DOHH2 (cell line): ENCODE measurements around the gene KCNJ14.

Experiments
- H3F3A ChIP-seq: fragments of 200-600 bp; sonication (generic), shearing (Covaris generic); 2 replicates; pipeline ENCODE4 v1.6.0; 2016; ENCODE audit warnings: antibody characterized with exemption, mild to moderate bottlenecking; ENCODE audit not compliant: control insufficient read depth, insufficient read depth
- H3K27ac ChIP-seq: fragments of 200-600 bp; sonication (generic); 2 replicates; pipeline ENCODE4 v1.5.1; 2014; ENCODE audit warnings: low read depth, mild to moderate bottlenecking, low read length, moderate library complexity
- H3K27me3 ChIP-seq: fragments of 200-600 bp; sonication (generic); 2 replicates; pipeline ENCODE4 v1.6.1; 2014; ENCODE audit warnings: mild to moderate bottlenecking, low read length, mixed read lengths; ENCODE audit not compliant: control insufficient read depth
- H3K36me3 ChIP-seq: fragments of 200-600 bp; sonication (generic); 2 replicates; pipeline ENCODE4 v1.6.1; 2014; ENCODE audit warnings: mild to moderate bottlenecking, low read length, moderate library complexity, mixed read lengths; ENCODE audit not compliant: control insufficient read depth
- H3K4me1 ChIP-seq: fragments of 200-600 bp; sonication (generic); 2 replicates; pipeline ENCODE4 v1.6.1; 2014; ENCODE audit warnings: mild to moderate bottlenecking, low read length, mixed read lengths; ENCODE audit not compliant: control insufficient read depth
- H3K4me2 ChIP-seq: fragments of 200-600 bp; sonication (generic); 2 replicates; pipeline ENCODE4 v1.6.0; 2014; ENCODE audit warnings: mild to moderate bottlenecking, low read length, moderate library complexity
- H3K4me3 ChIP-seq: fragments of 200-600 bp; sonication (generic); 2 replicates; pipeline ENCODE4 v1.5.1; 2014; ENCODE audit warnings: mild to moderate bottlenecking, low read length, mixed read lengths
- H3K79me2 ChIP-seq: fragments of 200-600 bp; sonication (generic); 2 replicates; pipeline ENCODE4 v1.6.1; 2014; ENCODE audit warnings: mild to moderate bottlenecking, low read length, mixed read lengths; ENCODE audit not compliant: control insufficient read depth
- H3K9me2 ChIP-seq: fragments of 200-600 bp; sonication (generic); replicated peaks from 2 replicates; pipeline ENCODE4 v1.6.1; 2014; ENCODE audit warnings: mild to moderate bottlenecking, low read length, mixed read lengths; ENCODE audit not compliant: control insufficient read depth
- H3K9me3 ChIP-seq: fragments of 200-600 bp; sonication (generic); 2 replicates; pipeline ENCODE4 v1.6.1; 2014; ENCODE audit warnings: antibody characterized with exemption, low read length, mixed read lengths; ENCODE audit not compliant: control insufficient read depth, insufficient read depth
- H4K20me1 ChIP-seq: fragments of 200-600 bp; sonication (generic); 2 replicates; pipeline ENCODE4 v1.6.0; 2014; ENCODE audit warnings: low read depth, mild to moderate bottlenecking, antibody characterized with exemption, low read length, moderate library complexity; ENCODE audit not compliant: control insufficient read depth, insufficient read depth
- EZH2phosphoT487 ChIP-seq: fragments of 200-600 bp; sonication (generic); IDR thresholded peaks from 2 replicates; pipeline ENCODE4 v1.6.1; 2017; ENCODE audit warnings: borderline replicate concordance, mild to moderate bottlenecking, antibody characterized with exemption, low read length, moderate library complexity, mixed read lengths
- TF ChIP-seq, protein P1 (sequence below): fragments of 200-600 bp; sonication (generic); IDR thresholded peaks from one replicate; pipeline ENCODE4 v1.5.1; 2014; ENCODE audit warnings: antibody characterized with exemption, mild to moderate bottlenecking, low read depth, low read length; ENCODE audit not compliant: poor library complexity, severe bottlenecking

Gene KCNJ14

DNA sequence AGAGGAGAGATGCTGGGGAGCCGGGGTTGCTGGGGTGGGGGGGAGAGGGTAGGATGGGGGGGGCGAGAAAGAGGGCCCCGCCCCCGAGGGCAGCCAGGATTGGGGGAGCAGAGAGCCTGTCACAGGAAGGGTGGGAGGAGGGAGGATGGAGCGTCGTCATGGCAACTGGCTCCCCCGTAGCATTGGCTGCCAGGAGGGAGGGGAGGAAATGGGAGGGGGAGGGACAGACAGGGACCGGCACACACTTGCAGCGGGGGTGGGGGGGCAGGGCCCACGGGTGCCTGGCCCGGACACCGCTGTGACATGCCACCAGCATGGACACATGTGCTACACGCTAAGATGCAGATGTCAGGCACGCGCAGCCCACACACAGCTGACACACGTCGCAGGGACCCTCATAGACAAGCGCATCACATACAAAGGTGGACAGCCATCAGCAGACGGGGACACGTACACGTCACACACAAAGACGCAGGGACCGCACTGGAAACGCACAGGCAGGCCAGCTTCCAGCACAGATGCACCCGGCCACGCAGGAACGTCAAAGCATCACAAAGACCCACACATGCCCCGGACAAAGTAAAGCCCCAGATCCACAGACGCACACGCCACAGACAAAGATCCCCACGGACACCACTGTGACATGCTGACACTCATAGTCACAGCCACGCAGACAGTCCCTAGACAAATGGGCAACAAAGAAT is 56.6 kb downstream of the KCNJ14 start, which contains the start of gene LMTK3:
LMTK3 (minus strand) TSS at position 36 of the 704 bp plus-strand sequence. CDS start 259 bp downstream, outside the sequence.
- Histone ChIP-seq H3K4me1 (peaks cover 32% of the 10 kb centered on the region), H3F3A (peaks cover 16% of the 10 kb centered on the region), H4K20me1 (peaks cover 2% of the 10 kb centered on the region; the same call in 1 of the 2 replicates), H3K79me2 (no peaks in the 10 kb centered on the region), H3K9me2 (no peaks in the 10 kb centered on the region), H3K4me3 (peak within 1 kb of the TSS; percentile 87), H3K27me3 (peaks cover 9% of the 10 kb centered on the region), H3K36me3 (no peaks in the 10 kb centered on the region), H3K27ac (no peak within 1 kb of the TSS), H3K9me3 (no peaks in the 10 kb centered on the region), H3K4me2 (peak within 1 kb of the TSS; percentile 80)
- no peak for TF ChIP-seq EZH2phosphoT487
- TF ChIP-seq, protein P1, sequence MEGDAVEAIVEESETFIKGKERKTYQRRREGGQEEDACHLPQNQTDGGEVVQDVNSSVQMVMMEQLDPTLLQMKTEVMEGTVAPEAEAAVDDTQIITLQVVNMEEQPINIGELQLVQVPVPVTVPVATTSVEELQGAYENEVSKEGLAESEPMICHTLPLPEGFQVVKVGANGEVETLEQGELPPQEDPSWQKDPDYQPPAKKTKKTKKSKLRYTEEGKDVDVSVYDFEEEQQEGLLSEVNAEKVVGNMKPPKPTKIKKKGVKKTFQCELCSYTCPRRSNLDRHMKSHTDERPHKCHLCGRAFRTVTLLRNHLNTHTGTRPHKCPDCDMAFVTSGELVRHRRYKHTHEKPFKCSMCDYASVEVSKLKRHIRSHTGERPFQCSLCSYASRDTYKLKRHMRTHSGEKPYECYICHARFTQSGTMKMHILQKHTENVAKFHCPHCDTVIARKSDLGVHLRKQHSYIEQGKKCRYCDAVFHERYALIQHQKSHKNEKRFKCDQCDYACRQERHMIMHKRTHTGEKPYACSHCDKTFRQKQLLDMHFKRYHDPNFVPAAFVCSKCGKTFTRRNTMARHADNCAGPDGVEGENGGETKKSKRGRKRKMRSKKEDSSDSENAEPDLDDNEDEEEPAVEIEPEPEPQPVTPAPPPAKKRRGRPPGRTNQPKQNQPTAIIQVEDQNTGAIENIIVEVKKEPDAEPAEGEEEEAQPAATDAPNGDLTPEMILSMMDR = no peak

GRCh38 chr19:48512504-48513288 is 57.3 kb downstream of the KCNJ14 start:
- Histone ChIP-seq H3K27me3 (peaks cover 9% of the 10 kb centered on the region), H3K36me3 (no peaks in the 10 kb centered on the region), H3K9me3 (no peaks in the 10 kb centered on the region), H3K9me2 (no peaks in the 10 kb centered on the region), H3K4me3 (peak overlapping the region; percentile 87), H3K4me1 (peaks cover 32% of the 10 kb centered on the region), H4K20me1 (peaks cover 2% of the 10 kb centered on the region; the same call in 1 of the 2 replicates), H3K4me2 (peak overlapping the region; percentile 80), H3K79me2 (no peaks in the 10 kb centered on the region), H3K27ac (no peak overlapping the region), H3F3A (peaks cover 16% of the 10 kb centered on the region)
- TF ChIP-seq EZH2phosphoT487 = no peak

- TF ChIP-seq, protein P1 = no peak
- TF ChIP-seq EZH2phosphoT487 = no peak
- H3K27ac ChIP-seq = no peak overlapping the region; the same call in 1 of the 2 replicates
- H3K4me2 ChIP-seq = peak overlapping the region; percentile 80
- peak overlapping the region; percentile 87 for H3K4me3 ChIP-seq
- no peaks in the 10 kb centered on the region for H3K9me2 ChIP-seq
- H3K4me1 ChIP-seq = peaks cover 32% of the 10 kb centered on the region
- peaks cover 9% of the 10 kb centered on the region for H3K27me3 ChIP-seq
- H4K20me1 ChIP-seq = peaks cover 2% of the 10 kb centered on the region; the same call in 1 of the 2 replicates
- H3F3A ChIP-seq = peaks cover 16% of the 10 kb centered on the region
- H3K9me3 ChIP-seq = no peaks in the 10 kb centered on the region
- no peaks in the 10 kb centered on the region for H3K79me2 ChIP-seq
- H3K36me3 ChIP-seq = no peaks in the 10 kb centered on the region
Observed at GRCh38 chr19:48513289-48514122, 58.1 kb downstream of the KCNJ14 start.
